Left kidney (tissue), 2 donors: Measurements from ENCODE around the gene ANXA1. TPM values are rescaled to one million over a fixed set of nuclear protein-coding genes. Genes with fewer than 3 reads are reported as not detected.

Experiments used
- DNase-seq: peaks from one replicate; pipeline ENCODE4 v3.0.0-alpha.2; 2013
- polyA plus RNA-seq: library from polyadenylated mRNA; unstranded; fragments of 120-200 nt; gene quantifications from one replicate; pipeline ENCODE4 v1.2.1, GENCODE V29; 2013; ENCODE audit not compliant: insufficient read length

The ANXA1 gene
- polyA plus RNA-seq, 1 donor: 29.5 TPM

- no peak for DNase-seq
Measured at GRCh38 chr9:73210886-73211666, 59.4 kb downstream of the ANXA1 start.

DNA sequence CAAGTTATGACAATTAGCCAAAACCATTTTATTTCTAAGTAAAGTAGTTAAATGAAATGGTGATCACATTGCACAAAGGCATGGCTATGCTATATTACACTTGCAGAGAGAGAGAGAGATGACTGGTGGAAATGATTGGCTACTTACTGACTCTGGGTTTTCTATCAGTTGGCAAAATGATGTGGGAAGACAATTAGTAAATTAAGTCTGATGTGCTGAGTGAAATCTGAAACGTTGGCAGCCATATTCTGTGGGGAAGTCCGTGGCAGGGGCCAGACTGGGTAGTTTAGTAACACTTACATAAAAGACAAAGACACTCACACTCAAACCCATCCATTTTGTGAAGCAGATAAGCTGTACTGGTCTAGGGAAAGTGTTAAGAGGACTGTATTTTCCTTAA, 61.6 kb downstream of the ANXA1 start:
- DNase-seq: no peak

- DNase-seq: no peak
Measured at GRCh38 chr9:73215249-73215648, 63.6 kb downstream of the ANXA1 start.

DNA sequence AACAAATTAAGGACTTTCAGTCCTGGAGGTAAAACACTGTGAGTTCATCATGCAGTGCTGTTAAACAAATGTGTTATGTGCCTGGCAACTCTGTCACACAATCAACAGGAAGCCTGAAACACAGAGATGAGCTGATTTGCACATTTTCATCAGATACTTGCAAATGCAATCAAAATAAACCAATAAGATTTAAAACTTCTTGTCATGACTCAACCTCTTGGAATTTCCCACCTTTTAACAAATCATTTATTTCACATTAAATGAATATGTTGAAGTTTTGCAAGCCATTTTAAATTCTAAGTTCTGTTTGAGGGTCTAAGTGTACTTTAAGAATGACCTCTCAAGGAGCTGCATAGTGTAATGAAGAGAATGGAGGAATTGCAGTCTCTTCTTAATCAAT, 64.4 kb downstream of the ANXA1 start:
- no peak for DNase-seq

Other genes with a start within 250 kb of the ANXA1 start
- 281 TPM for gene ALDH1A1, start 198.8 kb upstream of the ANXA1 start, polyA plus RNA-seq